Gastrocnemius medialis (tissue), 4 donors: ENCODE results near the gene MTFMT. TPM values are rescaled to one million over a fixed set of nuclear protein-coding genes. Genes with fewer than 3 reads are reported as not detected.

Experiments used
- ATAC-seq, 2 donors: fragments of 150-250 bp; one replicate each; pipeline ENCODE4 v1.9.1; 2016
- DNase-seq, 2 donors: peaks; one replicate each; pipeline ENCODE4 v3.0.0-alpha.2; 2019
- H3K27ac ChIP-seq, 4 donors: fragments of 200-600 bp; sonication (generic); 1 replicate in 1 of 4; 2 replicates in 3 of 4; pipeline ENCODE4 v1.5.1; 2016 to 2018; ENCODE audit warnings: mild to moderate bottlenecking in 2 of 4, moderate library complexity in 1 of 4
- H3K27me3 ChIP-seq, 3 donors: fragments of 200-600 bp; sonication (generic) in 2 of 3; 1 replicate in 1 of 3; 2 replicates in 2 of 3; pipeline versions ENCODE4 v1.5.1 to v1.6.0; 2016 to 2019; ENCODE audit warnings: mild to moderate bottlenecking in 1 of 3, moderate library complexity in 1 of 3
- H3K36me3 ChIP-seq, 2 donors: fragments of 200-600 bp; sonication (generic) in 1 of 2; one replicate each; pipeline ENCODE4 v1.5.1; 2017 to 2018
- H3K4me1 ChIP-seq, 2 donors: fragments of 200-600 bp; sonication (generic) in 1 of 2; one replicate each; pipeline ENCODE4 v1.5.1; 2016 to 2017; ENCODE audit warnings: mild to moderate bottlenecking in 2 of 2
- H3K4me3 ChIP-seq, 4 donors: fragments of 200-600 bp; sonication (generic) in 3 of 4; 1 replicate in 1 of 4; 2 replicates in 3 of 4; pipeline ENCODE4 v1.5.1; 2016 to 2019; ENCODE audit warnings: mild to moderate bottlenecking in 2 of 4
- H3K9me3 ChIP-seq, 3 donors: fragments of 200-600 bp; sonication (generic) in 2 of 3; 1 replicate in 1 of 3; 2 replicates in 2 of 3; pipeline ENCODE4 v1.5.1; 2016 to 2019
- POLR2A ChIP-seq, 2 donors: fragments of 450-650 bp; IDR thresholded peaks; one replicate each; pipeline ENCODE4 v1.6.1; 2017; ENCODE audit warnings: antibody characterized with exemption in 2 of 2, mild to moderate bottlenecking in 2 of 2, moderate library complexity in 2 of 2
- in situ Hi-C, 4 donors: fragments of 200-750 bp; cut with MboI; loops; one replicate each; pipeline versions ENCODE4 v1.15.0 to v1.8.0; 2017; ENCODE audit warnings: low sequenced_read_pairs in 4 of 4
- intact Hi-C: fragments of 100-400 bp; cut with DNase I; formaldehyde crosslinking; loops from one replicate; pipeline ENCODE4 v1.15.1; 2023; ENCODE audit warnings: low total_unique reads
- total RNA-seq, 4 donors: library from RNA; depleted of rRNA; stranded (reverse); fragments of >200 nt; gene quantifications; one replicate each; pipeline versions ENCODE4 v1.1.0 to v1.2.3, GENCODE V29; 2016
- TF ChIP-seq, protein P1 (sequence below), 5 experiments: fragments of 450-650 bp in 3 of 5; fragments of 200-600 bp in 2 of 5; sonication (generic) in 2 of 5; IDR thresholded peaks in 4 of 5; conservative IDR thresholded peaks in 1 of 5; 1 replicate in 4 of 5; 2 replicates in 1 of 5; pipeline ENCODE4 v1.5.1; 2016 to 2019; ENCODE audit warnings: antibody characterized with exemption in 5 of 5, mild to moderate bottlenecking in 3 of 5, moderate library complexity in 3 of 5

Gene MTFMT
- total RNA-seq, 4 donors from 2014 or later: 17.3 to 34.0 (median 27.9) TPM

DNA sequence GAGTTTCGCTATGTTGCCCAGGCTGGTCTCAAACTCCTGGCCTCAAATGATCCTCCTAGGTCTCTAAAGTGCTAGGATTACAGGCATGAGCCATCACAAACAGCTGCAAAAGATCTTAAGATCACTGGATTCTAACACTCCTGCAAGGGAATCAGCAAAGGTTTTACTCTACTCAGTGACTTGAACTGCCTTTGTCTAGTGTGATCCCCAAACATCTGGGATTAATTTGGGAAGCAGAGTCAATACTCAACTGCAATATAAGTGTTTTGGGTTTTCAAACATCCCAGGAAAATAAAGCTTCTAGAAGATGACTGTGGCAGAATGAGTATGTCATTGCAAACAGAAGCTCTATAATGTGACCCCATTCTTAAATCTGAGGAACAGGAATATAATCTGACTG lies 47.0 kb downstream of the MTFMT start:
- intact Hi-C loops: no loop called here
- Histone ChIP-seq H3K4me3 (no peak overlapping the region), H3K27me3 (no peaks in the 10 kb centered on the region), H3K9me3 (no peaks in the 10 kb centered on the region), H3K36me3 (peaks cover 0 to 26% of the 10 kb centered on the region in 2 donors), H3K27ac (no peak overlapping the region), H3K4me1 (peaks cover 0 to 19% of the 10 kb centered on the region in 2 donors)
- in situ Hi-C loops: no loop called here
- DNase-seq (no peak), ATAC-seq (no peak)
- TF ChIP-seq, protein P1, sequence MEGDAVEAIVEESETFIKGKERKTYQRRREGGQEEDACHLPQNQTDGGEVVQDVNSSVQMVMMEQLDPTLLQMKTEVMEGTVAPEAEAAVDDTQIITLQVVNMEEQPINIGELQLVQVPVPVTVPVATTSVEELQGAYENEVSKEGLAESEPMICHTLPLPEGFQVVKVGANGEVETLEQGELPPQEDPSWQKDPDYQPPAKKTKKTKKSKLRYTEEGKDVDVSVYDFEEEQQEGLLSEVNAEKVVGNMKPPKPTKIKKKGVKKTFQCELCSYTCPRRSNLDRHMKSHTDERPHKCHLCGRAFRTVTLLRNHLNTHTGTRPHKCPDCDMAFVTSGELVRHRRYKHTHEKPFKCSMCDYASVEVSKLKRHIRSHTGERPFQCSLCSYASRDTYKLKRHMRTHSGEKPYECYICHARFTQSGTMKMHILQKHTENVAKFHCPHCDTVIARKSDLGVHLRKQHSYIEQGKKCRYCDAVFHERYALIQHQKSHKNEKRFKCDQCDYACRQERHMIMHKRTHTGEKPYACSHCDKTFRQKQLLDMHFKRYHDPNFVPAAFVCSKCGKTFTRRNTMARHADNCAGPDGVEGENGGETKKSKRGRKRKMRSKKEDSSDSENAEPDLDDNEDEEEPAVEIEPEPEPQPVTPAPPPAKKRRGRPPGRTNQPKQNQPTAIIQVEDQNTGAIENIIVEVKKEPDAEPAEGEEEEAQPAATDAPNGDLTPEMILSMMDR (IDR thresholded peaks at IDR 0.05 in 4 of 5, conservative IDR thresholded peaks at IDR 0.05 in 1 of 5): no peak
- no peak for TF ChIP-seq POLR2A (IDR thresholded peaks at IDR 0.05)

DNA sequence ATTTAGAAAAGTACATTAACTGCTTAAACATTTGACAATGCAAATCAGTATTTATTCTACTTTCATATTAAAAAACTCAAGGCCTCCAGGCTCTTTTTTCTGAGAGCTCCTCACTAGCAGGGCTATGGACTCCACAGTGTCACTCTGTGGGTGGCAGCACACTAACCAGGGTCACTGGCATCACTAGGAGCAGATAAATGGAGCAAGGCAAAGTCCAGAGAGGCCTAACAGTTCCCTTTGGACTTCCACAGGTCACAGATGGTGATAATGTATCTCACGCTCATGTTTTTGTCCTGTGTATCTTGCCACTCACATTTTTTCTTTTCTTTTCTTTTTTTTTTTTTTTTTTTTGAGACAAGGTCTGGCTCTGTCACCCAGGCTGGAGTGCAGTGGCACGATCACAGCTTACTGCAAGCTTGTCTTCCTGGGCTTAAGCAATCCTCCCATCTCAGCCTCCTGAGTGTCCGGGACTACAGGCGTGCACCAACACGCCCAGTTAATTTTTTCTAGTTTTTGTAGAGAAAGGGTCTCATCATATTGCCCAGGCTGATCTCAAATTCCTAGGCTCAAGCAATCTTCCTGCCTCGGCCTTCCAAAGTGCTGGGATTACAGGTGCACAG lies 47.5 kb downstream of the MTFMT start:
- intact Hi-C loops (no loop called here), in situ Hi-C loops (no loop called here)
- no peaks in the 10 kb centered on the region for H3K27me3 ChIP-seq
- H3K27ac ChIP-seq: no peak overlapping the region
- peaks cover 0 to 14% of the 10 kb centered on the region in 2 donors for H3K4me1 ChIP-seq
- H3K9me3 ChIP-seq: no peaks in the 10 kb centered on the region
- no peak overlapping the region for H3K4me3 ChIP-seq
- DNase-seq (no peak), ATAC-seq (no peak)
- TF ChIP-seq POLR2A (IDR thresholded peaks at IDR 0.05): no peak
- TF ChIP-seq, protein P1 (IDR thresholded peaks at IDR 0.05 in 4 of 5, conservative IDR thresholded peaks at IDR 0.05 in 1 of 5): no peak
- peaks cover 0 to 31% of the 10 kb centered on the region in 2 donors for H3K36me3 ChIP-seq

DNA sequence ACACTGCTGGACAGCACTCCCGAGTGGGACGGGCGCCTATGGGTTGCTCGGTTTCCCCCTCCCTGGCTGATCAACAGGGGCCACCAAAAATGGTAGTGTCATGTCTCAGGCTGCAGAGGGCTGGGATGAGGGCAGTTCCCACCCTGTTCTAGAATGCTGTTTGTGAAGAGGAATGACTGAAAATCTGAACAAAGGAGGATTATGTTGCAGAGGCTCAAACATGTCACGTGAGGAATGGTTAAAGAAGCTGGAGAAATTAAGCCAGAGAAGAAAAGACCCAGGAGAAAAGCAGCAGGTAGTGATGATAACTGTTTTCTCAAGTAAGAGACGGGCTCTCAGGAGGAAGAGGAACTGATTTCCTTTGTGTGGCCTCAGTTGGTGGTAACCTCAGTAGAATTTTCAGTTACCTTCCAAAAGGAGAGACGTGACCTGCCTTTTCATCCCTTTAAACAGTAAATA lies 50.2 kb downstream of the MTFMT start:
- Histone ChIP-seq H3K4me1 (no peaks in the 10 kb centered on the region), H3K27me3 (no peaks in the 10 kb centered on the region), H3K4me3 (no peak overlapping the region), H3K36me3 (peaks cover 0 to 57% of the 10 kb centered on the region in 2 donors), H3K27ac (no peak overlapping the region), H3K9me3 (no peaks in the 10 kb centered on the region)
- DNase-seq (no peak), ATAC-seq (no peak)
- intact Hi-C loops (no loop called here), in situ Hi-C loops (no loop called here)
- no peak for TF ChIP-seq POLR2A (IDR thresholded peaks at IDR 0.05)
- TF ChIP-seq, protein P1 (IDR thresholded peaks at IDR 0.05 in 4 of 5, conservative IDR thresholded peaks at IDR 0.05 in 1 of 5): no peak

DNA sequence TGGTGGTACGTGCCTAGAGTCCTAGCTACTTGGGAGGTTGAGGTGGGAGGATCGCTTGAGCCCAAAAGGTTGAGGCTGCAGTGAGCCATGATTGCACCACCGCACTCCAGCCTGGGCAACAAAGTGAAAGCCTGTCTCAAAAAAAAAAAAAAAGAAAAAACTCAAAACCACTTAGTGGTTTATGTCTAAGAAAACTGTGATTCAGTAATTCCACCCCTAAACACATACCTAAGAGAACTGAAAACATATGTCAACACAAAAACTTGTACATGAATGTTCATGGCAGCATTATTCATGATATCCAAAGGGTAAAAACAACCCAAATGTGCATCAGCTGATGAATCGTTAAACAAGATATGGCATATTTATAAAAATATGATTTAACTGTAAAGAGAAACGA lies 54.0 kb downstream of the MTFMT start:
- DNase-seq: no peak
- in situ Hi-C loops: no loop called here
- Histone ChIP-seq H3K4me3 (no peak overlapping the region), H3K36me3 (peaks cover 0 to 90% of the 10 kb centered on the region in 2 donors), H3K9me3 (no peaks in the 10 kb centered on the region), H3K27me3 (no peaks in the 10 kb centered on the region), H3K27ac (no peak overlapping the region), H3K4me1 (no peaks in the 10 kb centered on the region)
- no peak for ATAC-seq
- TF ChIP-seq POLR2A (IDR thresholded peaks at IDR 0.05): no peak
- TF ChIP-seq, protein P1 (IDR thresholded peaks at IDR 0.05 in 4 of 5, conservative IDR thresholded peaks at IDR 0.05 in 1 of 5): no peak
- intact Hi-C loops: no loop called here

DNA sequence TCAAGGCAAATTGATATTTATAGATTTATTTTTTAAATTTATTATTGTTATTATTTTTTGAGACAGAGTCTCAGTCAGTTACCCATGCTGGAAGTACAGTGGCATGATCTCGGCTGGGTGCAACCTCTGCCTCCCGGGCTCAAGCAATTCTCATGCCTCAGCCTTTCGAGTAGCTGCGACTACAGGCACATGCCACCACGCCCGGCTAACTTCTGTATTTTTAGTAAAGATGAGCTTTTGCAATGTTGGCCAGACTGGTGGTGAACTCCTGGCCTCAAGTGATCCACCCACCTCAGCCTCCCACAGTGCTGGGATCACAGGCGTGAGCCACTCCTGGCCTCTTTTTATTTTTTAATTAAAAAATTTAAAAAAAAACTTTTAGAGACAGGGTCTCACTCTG lies 58.7 kb downstream of the MTFMT start:
- Histone ChIP-seq H3K27me3 (no peaks in the 10 kb centered on the region), H3K9me3 (no peaks in the 10 kb centered on the region), H3K27ac (no peak overlapping the region), H3K4me3 (no peak overlapping the region), H3K36me3 (peaks cover 0 to 89% of the 10 kb centered on the region in 2 donors), H3K4me1 (no peaks in the 10 kb centered on the region)
- ATAC-seq (no peak), DNase-seq (peak in 1 of 2 donors; percentile 6)
- intact Hi-C loops: no loop called here
- TF ChIP-seq POLR2A (IDR thresholded peaks at IDR 0.05): no peak
- TF ChIP-seq, protein P1 (IDR thresholded peaks at IDR 0.05 in 4 of 5, conservative IDR thresholded peaks at IDR 0.05 in 1 of 5): no peak
- in situ Hi-C loops: no loop called here
